NB4 (cell line): ENCODE data around the gene HRNR.

Experiments
- MAX ChIP-seq: IDR thresholded peaks from 2 replicates; pipeline ENCODE4 v1.6.1; 2011; ENCODE audit warnings: low read depth, low read length
- MYC ChIP-seq: IDR thresholded peaks from 2 replicates; pipeline ENCODE4 v1.6.1; 2011; ENCODE audit warnings: low read depth, low read length
- POLR2A ChIP-seq: IDR thresholded peaks from 2 replicates; pipeline ENCODE4 v1.6.1; 2011; ENCODE audit warnings: mild to moderate bottlenecking; ENCODE audit not compliant: insufficient read length; ENCODE audit errors: extremely low read depth
- TF ChIP-seq, protein P1 (sequence below): IDR thresholded peaks from one replicate; pipeline ENCODE4 v1.5.1; 2012; ENCODE audit warnings: low read depth, low read length

DNA sequence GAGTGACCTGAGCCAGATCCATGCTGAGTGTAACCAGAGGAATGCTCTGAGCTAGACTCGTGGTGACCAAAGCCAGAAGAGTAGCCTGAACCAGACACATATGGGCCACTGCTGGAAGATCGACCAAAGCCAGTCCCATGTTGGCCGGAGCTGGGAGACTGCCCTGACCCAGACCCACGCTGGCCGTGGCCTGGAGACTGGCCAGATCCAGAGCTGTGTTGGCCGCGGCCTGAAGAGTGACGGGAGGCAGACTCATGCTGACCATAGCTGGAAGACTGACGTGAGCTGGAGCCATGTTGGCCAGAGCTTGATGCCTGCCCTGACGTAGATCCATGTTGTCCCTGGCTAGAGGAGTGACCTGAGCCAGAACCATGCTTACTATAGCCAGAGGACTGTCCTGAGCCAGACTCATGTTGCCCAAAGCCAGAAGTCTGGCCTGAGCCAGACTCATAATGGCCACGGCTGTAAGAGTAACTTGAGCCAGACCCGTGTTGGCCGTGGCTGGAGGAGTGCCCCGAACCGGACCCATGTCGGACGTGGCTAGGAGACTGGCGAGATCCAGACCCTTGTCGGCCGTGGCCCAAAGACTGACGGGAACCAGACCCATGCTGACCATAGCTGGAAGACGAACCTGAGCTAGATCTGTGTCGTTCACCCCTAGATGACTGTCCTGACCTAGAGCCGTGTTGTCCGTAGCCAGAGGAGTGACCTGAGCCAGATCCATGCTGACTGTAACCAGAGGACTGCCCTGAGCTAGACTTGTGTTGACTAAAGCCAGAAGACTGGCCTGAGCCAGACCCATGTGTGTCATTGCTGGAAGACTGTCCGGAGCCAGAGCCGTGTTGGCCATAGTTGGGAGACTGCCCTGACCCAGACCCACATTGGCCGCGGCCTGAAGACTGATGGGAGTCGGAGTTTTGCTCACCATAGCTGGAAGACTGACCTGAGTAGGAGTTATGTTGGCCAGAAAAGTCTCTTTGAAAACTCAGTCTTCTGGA, 3.5 kb downstream of the HRNR start:
- TF ChIP-seq, protein P1, sequence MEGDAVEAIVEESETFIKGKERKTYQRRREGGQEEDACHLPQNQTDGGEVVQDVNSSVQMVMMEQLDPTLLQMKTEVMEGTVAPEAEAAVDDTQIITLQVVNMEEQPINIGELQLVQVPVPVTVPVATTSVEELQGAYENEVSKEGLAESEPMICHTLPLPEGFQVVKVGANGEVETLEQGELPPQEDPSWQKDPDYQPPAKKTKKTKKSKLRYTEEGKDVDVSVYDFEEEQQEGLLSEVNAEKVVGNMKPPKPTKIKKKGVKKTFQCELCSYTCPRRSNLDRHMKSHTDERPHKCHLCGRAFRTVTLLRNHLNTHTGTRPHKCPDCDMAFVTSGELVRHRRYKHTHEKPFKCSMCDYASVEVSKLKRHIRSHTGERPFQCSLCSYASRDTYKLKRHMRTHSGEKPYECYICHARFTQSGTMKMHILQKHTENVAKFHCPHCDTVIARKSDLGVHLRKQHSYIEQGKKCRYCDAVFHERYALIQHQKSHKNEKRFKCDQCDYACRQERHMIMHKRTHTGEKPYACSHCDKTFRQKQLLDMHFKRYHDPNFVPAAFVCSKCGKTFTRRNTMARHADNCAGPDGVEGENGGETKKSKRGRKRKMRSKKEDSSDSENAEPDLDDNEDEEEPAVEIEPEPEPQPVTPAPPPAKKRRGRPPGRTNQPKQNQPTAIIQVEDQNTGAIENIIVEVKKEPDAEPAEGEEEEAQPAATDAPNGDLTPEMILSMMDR = no peak
- TF ChIP-seq POLR2A (no peak), MAX (no peak), MYC (no peak)
